GM19240 (cell line): Measurements from ENCODE around the gene GFER.

Source experiments
- DNase-seq: peaks from one replicate; pipeline ENCODE4 v3.0.0; 2011; ENCODE audit warnings: low spot score; ENCODE audit not compliant: insufficient read length

The GFER gene

DNA sequence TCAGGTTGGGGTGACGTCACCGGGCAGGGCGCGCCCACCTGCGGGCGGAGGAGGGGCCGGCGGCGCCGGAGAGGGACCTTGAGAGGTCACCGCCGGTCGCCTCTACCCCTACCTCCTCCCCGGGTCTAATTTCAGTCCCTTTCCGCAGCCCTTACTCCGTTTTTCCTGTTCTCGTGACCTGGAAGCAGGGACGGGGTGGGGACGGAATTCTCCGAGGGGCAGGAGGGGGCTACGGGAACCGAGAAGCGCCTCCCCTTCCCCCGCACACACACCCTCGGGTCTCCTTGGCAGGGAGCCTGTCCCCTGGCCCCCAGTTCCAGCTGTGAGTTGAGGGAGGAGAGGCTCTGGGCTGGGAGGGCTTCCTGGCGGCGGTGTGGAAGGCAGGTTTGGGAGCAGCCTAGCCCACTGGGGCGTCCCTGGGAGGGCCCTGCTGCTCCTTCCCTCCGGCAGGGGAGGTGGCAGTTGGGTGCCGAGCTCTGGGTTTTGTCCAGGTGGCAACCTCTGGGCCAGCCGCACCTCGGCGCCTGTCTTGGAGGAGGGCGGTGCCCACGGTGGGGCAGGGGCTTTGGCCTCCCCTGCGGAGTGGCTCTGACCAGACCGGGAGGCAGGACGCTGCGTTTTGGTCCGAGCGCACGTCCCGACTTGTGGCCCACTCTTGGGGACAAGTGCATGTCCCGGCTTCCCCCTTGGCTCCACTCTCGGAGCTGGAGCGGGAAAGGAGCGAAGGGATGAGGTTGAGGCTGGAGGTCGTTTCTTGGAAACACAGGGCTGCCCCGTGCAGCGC is 6.5 kb downstream of the GFER start:
- DNase-seq: no peak

DNA sequence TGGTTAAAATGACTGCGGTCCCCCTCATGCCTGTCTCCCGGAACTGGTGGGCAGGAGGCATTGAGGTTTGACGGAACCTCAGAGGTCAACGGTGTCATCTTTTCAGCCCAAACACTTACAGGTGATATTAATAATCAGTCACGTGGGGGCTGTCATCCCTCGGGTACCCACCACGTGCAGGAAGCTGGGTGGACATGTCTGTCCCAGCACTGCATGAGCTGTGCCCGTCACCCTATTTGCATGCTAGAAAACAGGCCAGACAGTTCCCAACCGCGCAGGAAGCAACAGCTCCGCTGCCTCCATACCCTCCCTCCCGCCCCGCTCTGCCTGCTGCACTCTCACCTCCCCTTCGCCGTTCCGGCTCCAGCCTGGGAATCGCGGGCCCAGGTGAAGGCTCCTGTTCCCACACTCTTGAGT is 7.2 kb downstream of the GFER start:
- peak; percentile 71 for DNase-seq

DNA sequence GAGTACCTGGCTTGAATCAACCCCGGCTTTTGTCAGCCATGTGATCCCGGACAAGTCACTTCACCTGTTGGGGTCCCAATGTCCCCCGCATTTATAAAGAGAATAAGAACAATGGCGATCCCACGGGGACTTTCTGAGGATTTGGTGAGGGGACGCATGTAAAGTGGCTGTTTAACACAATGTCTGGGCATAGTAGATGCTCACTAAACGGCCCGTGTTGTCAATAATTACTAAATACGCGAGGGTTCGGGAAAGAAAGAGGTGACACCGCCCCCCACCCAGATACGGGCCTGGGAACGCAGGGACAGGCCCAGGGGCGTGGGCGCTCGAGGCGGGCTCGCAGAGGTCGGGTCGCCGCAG is 7.6 kb downstream of the GFER start:
- no peak for DNase-seq

DNA sequence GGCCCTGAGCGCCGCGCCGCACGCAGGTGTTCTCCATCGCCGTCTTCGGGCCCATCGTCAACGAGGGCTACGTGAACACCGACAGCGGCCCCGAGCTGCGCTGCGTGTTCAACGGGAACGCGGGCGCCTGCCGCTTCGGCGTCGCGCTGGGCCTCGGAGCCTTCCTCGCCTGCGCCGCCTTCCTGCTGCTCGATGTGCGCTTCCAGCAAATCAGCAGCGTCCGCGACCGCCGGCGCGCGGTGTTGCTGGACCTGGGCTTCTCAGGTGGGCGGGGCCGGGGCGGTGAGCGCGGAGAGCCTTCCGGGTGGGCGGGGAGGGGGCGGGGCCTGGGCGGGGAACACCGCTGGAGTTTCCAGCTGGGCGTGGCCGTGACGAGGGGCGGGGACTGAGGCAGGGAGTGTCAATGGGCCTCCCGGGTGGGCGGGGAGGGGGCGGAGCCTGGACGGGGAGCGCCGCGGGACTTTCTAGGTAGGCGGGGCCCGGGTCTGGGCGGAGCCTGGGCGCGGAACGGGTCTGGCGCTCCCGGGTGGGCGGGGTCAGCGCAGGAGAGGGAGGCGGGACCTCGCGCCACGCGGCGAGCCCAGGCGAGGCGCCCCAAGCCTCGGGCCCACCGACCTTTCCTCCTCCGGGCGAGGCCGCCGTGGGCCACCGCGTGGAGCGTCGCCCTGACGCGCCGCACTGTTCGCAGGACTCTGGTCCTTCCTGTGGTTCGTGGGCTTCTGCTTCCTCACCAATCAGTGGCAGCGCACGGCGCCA is 8.1 kb downstream of the GFER start:
- peak; percentile 95 for DNase-seq

DNA sequence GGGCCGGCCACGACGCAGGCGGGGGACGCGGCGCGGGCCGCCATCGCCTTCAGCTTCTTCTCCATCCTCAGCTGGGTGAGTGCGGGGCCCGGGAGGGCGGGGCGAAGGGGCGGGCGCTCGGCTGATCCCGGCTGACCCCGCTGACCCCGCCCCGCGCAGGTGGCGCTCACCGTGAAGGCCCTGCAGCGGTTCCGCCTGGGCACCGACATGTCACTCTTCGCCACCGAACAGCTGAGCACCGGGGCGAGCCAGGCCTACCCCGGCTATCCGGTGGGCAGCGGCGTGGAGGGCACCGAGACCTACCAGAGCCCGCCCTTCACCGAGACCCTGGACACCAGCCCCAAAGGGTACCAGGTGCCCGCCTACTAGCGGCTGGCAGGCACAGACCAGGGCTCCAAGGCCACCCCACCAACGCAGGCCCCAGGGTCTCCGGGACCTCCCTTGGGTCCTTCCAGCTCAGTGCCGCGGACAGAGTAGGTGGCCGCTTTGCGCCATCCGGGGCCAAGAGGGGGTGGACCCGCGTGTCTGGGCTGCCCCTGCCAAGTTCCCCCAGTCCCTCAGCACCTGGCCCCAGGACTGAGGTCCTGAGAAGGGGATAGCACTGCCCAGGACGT is 8.8 kb downstream of the GFER start:
- DNase-seq: no peak

DNA sequence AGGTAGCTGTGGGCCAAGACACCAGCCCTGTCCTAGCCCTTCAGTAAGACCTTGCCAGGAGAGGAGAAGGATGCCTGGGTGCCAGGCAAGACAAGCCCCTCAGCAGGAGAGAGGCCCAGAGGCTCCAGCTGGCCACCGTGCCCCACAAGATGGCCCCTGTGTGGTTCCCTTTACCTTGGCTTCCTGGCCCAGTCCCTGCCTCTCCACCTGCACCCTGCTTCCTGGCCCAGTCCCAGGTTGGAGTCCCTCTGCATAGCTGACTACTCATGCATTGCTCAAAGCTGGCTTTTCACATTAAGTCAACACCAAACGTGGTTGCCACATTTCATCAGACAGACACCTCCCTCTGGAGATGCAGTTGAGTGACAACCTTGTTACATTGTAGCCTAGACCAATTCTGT is 9.7 kb downstream of the GFER start:
- DNase-seq: no peak

DNA sequence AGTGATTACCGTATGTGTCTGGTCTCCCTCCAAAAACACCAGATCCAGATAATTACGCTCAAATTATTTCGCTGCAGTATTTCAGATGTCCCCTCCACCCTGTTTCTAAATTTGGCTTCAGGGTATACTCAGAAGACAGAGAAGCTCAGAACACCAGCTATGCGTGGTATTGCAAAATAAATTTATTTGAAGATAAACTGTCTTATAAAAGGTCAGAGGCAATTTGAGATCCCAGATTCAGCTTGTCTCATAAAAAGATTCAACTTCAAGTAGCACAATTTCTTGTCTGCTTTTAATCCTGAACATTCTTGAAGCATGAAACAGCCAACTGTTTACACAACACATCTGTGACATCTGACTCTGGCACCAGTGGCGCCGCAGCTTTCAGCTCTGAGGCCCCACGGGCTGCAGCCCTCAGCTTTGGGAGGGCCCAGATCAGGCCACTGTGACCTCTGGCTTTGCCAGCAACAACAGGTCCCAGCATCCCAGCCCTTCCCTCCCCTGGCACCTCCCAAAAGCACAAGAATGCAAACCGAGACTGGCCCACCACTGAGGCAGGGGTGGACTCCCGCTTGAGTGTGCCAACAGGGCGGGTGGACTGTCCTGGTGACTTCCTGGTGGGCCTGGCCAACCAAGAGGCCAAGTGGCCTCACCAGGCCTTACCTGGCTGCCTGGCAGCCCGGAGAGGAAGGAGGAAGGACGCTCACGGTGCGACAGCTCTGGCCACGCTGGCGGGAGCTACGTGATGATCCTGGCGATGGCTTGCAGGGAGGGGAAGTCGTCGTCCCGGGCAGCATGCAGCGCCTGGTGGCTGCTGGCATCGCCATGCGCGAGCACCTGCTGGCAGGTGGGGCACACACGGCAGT is 13.7 kb downstream of the GFER start:
- no peak for DNase-seq

DNA sequence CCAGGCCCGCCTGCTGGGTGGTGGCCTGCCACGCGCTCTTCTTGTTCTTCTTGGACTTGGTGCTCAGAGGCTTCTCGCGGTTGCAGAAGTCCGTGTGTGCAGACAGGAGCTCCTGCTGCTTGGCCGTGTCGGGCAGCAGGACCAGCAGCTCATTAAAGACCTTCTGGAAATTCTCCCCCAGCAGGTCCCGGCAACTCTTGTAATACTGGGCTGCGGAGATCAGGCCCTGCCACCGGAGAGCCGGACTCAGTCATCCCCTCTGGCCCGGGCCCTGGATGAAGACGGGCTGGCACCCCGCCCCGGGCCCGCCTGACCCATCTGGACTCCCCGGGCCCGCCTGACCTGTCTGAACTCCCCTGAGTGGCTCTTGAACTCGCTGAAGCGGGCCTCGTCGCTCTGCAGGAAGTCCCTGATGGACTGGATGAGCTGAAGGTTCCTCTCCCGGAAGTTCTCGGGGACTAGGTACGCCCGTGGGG is 14.4 kb downstream of the GFER start:
- DNase-seq: no peak

DNA sequence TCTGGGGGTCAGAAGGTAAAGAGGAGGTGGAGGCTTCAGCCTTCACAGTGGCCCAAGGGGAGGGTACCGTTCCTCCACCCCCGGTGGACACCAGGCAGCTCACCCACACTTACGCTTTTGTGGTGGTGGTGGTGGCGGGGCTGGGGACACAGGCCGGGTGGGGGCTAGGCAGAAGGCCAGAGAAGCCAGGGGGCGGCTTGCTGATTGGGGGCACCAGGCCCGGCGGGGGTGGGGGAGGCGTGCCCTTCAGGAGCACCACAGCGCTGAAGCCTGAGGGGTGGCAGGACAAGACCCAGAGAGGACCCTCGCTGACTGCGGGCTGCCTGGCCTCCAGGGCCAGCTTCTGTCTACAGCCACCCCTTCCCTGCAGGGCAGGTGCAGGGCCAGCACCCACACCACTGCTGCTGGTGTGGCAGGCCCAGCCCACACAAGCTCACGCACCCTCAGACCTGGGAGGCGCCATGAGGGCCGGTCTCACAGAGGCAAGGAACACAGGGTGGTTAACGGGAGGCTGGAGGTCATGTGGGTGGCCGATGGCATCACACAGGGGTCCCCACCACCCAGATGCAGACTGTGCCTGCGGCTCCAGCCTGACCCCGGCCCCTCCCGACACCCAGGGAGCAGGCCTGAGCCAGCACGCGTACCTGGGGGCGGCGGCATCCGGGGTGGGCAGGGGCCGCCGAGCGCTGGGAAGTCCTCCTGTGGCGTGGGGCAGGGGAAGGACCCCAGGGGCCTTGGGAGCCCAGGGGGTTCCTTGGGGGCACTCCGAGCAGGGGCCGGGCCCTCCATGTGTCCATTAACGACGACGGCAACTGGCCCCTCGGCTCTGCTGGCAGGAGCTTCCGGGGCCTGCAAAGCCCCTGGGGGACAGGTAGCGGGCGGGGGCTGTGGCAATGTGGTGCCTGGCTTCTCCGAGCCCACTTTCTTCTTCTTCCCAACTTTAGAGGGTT is 15.1 kb downstream of the GFER start:
- DNase-seq: no peak

DNA sequence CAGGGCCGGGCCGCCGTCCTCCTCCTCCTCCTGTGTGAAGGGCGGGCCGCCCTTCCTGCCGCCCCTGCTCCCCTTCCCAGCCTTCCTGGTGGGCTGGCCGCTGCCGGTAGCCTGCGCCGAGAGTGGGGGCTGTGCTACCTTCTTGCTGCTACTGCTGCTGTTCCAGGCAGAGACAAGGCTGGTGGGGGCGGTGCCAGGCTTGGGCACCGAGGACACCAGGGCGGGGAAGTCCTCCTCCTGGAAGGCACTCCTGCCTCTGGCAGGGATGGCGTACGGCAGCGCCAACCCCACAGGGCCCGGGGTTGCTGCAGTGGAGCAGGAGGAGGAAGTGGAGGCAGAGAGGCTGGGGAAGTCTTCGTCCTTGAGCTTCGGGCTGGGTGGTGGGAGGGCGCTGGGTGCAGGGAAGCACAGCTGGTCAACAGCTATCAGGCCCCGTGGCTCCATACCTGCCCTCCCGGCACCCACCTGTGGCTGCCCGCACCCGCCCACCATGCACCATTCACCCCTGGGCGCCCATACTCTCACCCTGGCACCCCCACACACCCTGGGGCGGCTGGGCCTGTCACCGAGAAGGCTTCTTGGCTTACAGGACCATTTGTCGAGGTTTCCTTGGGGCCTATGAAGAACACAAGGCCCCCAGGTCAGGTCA is 16.0 kb downstream of the GFER start:
- DNase-seq: no peak

DNA sequence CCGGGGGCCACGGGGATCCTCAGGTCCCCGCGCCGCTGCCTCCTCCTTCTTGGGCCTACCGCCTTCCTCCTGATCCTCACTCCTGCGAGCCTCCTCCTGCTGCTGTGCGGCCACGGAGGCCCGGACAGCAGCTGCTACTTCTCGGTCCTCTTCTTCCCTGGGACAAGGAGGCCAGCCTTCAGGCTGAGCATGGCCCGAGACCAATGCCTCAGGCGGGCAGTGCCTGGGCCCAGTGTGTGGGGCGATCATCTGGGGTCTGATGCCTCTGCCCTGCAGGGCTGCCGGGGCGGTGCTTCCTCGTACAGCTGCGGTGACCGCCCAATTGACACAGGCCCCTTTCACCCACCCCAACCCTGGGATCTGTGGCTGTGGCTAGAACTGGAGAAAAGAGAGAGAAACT is 17.0 kb downstream of the GFER start:
- no peak for DNase-seq

DNA sequence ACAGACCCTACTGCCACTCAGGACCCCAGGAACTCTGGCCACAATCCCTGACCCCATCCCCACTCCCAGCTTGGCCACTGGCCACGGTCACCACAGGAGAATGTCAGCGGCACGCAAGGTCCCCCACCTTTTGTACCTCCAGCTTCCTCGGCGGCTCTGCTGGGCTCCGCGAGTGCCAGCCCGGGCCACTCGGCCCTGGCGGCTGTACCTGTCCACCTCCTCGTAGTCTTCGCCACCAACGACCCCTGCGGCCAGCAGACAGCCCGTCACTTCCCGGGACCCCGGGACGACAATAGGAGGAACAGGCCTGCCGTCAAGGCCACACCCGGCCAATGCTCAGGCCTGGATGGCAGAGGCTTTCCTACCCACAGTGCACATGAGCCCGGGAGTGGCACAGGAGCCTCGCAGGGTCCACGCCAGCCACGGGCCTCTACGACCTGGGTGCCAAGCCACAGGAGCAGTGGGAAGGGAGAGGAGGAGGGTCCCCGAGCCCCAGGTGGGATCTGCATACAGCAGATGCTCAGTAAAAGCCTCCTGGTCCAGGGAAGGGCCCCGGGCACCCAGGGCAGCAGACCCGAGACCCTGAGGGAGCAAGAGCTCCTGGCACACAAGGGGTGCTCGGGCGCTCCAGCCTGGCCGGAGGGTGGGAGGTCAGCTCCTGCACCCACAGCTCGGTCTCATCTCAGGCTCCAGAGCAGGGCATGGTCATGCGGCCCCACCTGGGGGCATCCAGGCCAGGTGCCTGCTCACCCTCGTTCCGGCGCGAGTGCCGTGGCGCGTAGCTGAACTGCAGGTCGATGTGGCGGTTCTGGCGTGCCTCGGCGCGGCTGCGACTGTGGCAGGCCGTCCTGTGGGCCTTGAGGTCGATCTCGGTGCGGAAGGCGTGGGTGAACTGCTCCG is 17.7 kb downstream of the GFER start:
- no peak for DNase-seq

DNA sequence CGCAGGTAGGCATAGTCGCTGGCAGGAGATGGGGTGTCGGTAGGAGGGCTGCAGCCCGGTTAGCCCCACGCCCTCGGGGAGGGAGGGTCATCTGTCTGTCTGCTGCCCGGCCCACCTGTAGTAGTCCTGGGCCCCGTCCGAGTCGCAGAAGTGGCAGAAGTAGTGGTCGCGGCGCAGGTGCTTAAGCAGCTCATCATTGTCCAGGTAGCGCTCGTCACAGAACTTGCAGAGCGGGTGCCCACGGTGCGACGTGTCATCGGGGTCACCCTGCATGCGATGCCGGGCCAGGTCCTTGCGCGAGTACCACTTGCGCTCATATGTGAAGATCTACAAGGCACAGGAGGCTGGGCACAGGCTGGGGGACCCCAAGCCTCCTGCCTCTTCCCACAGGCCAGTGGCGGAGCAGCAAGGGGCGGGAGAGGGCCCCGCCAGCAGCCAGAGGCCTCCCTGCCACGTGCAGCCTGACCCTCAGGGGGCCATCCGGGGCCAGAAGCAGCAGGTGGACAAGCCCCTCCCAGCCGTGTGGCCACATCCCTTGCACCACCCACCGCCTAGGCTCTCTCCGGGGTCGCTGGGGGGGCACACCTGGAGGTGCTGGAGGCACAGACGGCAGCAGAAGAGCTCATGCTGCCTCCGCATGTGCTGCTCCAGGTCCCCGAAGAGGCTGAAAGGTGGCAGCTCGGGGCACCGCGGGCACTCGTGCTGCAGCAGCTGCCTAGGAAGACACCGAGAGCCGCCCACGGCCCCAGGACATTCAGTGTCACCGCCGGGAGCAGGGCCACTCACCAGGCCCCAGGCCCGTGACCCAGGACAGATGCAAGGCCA is 18.6 kb downstream of the GFER start:
- DNase-seq: no peak

DNA sequence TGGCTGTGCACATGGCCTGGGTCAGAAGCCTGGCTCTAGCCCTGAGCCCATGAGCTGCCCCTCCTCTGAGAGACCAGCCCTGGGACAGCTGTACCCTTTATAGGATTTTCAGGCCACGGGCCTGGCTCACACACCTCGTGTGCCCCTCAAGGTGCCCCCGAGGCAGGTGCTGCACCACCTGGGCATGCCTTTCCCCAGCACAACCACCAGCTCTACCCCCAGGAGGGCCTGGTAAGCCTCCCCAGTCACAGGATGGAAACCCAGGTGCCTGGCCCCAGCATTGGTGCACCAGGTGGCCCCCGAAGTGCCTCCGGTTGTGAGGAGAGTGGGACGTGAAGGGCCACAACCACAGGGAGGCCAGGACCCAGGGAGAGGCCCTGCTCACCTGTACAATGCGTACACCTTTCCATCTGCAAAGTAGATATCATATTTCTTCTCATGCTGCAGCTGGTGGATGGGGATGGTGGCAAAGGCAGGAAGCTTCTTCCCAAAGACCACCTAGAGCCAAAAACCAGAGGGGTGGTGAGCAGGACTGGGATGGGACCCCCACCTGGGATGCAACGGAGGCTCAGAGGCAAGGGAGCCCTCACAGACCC is 19.3 kb downstream of the GFER start:
- DNase-seq: no peak

DNA sequence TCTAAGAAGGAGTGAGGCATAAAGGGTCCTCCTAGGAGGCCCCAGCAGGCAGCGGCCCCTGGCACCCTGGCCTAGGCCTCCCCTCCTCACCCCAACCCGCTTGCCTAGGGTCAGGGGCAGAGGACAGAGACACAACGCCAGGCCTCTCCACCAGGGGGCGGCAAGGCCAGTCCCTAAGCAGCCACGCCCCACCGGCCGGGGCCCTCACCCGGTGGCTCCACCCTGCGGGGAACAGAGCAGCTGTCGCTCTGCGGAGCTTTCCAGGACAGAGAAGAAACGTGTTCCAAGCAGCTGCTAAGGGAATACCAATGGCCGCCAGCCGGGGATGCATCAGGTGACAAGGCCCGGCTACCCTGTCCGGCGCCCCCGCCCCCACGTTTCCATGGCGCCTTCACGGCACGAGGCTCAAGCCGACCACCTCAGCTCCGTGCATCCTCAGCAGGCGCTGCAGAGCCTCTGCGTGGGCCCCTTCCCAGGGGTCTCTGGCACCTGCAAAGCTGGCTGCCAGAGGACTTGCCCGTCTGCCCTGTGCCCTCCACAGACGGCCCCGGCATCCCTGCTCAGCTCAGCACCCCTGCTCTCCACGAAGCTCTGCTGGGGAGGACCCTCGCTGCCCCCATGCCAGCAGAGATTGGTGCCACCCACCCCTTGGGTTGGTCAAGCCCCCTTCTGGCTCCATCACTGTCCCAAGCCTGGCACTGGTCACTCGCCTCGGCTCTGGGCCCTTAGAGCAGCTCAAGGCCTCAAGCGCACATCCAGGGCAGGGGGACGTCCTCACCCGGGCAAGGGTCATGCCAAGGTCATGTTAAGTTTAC is 20.0 kb downstream of the GFER start:
- DNase-seq: peak; percentile 97

DNA sequence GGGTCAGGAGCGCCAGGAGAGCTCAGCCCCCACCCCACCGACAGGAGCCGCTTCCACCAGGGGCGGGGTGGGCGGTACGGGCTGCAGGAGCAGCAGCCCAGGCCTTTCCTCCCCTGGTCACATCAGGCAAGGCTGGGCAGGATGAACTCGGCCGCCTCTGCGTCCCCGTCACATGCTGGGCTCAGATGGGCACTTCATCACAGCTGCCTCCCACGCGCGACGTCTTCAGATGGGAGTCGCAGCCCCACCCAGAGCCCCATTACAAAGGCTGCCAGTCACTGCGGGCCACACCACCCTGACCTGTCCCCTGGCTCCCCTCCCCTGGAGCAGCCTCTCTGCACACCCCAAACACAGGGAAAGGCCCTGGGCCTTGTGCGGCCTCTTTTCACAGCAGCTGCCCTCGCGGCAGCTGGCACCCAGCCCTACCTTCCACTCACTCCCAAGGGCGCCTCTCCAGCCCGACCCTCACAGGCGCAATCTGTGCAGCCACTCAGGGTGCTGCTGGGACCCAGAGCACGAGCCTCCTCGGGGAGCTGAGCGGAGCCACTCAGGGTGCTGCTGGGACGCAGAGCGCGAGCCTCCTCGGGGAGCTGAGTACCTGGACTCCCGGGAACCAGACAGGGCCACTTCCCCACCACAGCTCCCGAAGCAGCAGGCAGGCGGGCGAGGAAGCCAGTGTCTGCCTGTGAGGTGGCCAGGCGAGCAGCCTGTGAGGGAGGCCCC is 21.0 kb downstream of the GFER start:
- DNase-seq: no peak
